ENCODE measurements around the gene PCSK6.

DNA sequence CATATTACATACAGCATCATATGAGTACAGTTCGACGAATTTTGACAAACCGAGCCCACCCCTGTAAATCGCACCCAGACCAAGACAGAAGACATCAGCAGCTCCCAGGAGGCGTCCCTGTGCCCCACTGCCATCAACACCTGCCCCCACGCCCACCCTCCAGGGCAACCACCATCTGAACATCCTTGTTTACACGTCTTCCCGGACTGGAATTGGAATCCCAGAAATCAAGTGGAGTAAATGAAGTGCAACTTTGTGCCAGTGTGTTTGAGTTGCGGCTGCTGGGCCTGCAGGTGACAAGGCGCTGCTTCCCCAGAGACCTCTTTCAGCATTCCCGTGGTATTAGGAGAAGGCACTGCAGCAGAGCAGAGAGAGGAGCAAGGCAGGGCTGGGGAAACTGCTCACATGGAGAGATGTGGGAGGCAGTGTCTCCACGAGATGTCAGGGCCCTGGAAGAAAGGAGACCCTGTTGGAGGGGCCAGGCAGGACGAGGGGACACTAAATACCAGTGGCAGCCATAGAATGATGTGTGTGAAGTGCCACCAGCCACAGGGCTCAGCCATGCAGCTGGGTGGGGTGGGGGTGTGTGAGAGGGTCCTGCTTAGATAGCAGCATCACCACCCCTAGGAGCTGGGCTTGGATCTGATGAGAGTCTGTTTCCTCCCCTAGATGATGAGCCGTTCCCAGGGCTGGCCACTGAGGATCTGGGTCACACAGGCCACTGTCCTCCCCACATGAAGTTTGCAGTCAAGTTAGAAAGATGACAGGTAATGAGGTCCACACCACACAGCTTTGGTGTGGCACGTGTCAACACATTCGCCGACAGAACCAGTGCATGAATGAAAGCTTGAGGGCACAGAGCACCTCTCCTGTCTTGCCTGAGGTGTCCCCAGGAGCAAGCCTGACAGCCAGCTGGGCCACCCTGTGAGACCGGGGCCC, 33.4 kb upstream of the PCSK6 start:
- TF ChIP-seq, protein P1, sequence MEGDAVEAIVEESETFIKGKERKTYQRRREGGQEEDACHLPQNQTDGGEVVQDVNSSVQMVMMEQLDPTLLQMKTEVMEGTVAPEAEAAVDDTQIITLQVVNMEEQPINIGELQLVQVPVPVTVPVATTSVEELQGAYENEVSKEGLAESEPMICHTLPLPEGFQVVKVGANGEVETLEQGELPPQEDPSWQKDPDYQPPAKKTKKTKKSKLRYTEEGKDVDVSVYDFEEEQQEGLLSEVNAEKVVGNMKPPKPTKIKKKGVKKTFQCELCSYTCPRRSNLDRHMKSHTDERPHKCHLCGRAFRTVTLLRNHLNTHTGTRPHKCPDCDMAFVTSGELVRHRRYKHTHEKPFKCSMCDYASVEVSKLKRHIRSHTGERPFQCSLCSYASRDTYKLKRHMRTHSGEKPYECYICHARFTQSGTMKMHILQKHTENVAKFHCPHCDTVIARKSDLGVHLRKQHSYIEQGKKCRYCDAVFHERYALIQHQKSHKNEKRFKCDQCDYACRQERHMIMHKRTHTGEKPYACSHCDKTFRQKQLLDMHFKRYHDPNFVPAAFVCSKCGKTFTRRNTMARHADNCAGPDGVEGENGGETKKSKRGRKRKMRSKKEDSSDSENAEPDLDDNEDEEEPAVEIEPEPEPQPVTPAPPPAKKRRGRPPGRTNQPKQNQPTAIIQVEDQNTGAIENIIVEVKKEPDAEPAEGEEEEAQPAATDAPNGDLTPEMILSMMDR (IDR thresholded peaks at IDR 0.05): no peak
- no peak for TF ChIP-seq POLR2AphosphoS5 (IDR thresholded peaks at IDR 0.05)
